Astrocyte (in vitro differentiated cells and primary cell): ENCODE results near the gene TAS2R50. TPM values are rescaled to one million over a fixed set of nuclear protein-coding genes. Genes with fewer than 3 reads are reported as not detected.
A peak's percentile ranks its signal among the peaks of the same experiment; 100 is the strongest.

Source experiments
- DNase-seq: peaks from one replicate; pipeline ENCODE4 v3.0.0-alpha.2; 2010; ENCODE audit warnings: low read depth
- FAIRE-seq: peaks from 2 replicates; lab custom pipeline; 2011; peaks lifted over from hg19 to GRCh38; lab: Jason Lieb, UNC
- H2AFZ ChIP-seq: 2 replicates; pipeline ENCODE4 v1.6.0; 2012; ENCODE audit warnings: low read depth, low read length, inconsistent platforms
- H3K27ac ChIP-seq: 2 replicates; pipeline ENCODE4 v1.5.1; 2011; ENCODE audit warnings: low read depth, low read length, inconsistent platforms
- H3K27me3 ChIP-seq: 2 replicates; pipeline ENCODE4 v1.6.0; 2011; ENCODE audit warnings: low read length, inconsistent platforms; ENCODE audit not compliant: insufficient read depth
- H3K36me3 ChIP-seq: 2 replicates; pipeline ENCODE4 v1.5.1; 2011; ENCODE audit warnings: low read length, inconsistent platforms; ENCODE audit not compliant: insufficient read depth
- H3K4me1 ChIP-seq: 2 replicates; pipeline ENCODE4 v1.5.1; 2011; ENCODE audit warnings: low read length, inconsistent platforms; ENCODE audit not compliant: insufficient read depth
- H3K4me2 ChIP-seq: 2 replicates; pipeline ENCODE4 v1.6.0; 2012; ENCODE audit warnings: low read length, inconsistent platforms
- H3K4me3 ChIP-seq: 2 replicates; pipeline ENCODE4 v1.5.1; 2011; ENCODE audit warnings: low read depth, mild to moderate bottlenecking, low read length, inconsistent platforms; ENCODE audit not compliant: insufficient read depth
- H3K79me2 ChIP-seq: 2 replicates; pipeline ENCODE4 v1.6.0; 2012; ENCODE audit warnings: mild to moderate bottlenecking, low read length, inconsistent platforms; ENCODE audit not compliant: insufficient read depth
- H3K9ac ChIP-seq: 2 replicates; pipeline ENCODE4 v1.6.0; 2012; ENCODE audit warnings: mild to moderate bottlenecking, low read length, inconsistent platforms
- H3K9me3 ChIP-seq: 2 replicates; pipeline ENCODE4 v1.5.1; 2012; ENCODE audit warnings: low read depth, mild to moderate bottlenecking, low read length, inconsistent platforms; ENCODE audit not compliant: insufficient read depth
- H4K20me1 ChIP-seq: 2 replicates; pipeline ENCODE4 v1.6.0; 2012; ENCODE audit warnings: low read length, inconsistent platforms; ENCODE audit not compliant: insufficient read depth
- H3K27ac Mint-ChIP-seq: one replicate; pipeline ENCODE4 v1.8.0; 2021; ENCODE audit warnings: mild to moderate bottlenecking, mixed read lengths; ENCODE audit not compliant: unreplicated experiment
- H3K27me3 Mint-ChIP-seq: one replicate; pipeline ENCODE4 v1.8.0; 2021; ENCODE audit warnings: low read depth, mixed read lengths; ENCODE audit not compliant: unreplicated experiment
- H3K36me3 Mint-ChIP-seq: one replicate; pipeline ENCODE4 v1.8.0; 2021; ENCODE audit warnings: low read depth, mixed read lengths; ENCODE audit not compliant: unreplicated experiment
- H3K4me1 Mint-ChIP-seq: one replicate; pipeline ENCODE4 v1.8.0; 2021; ENCODE audit warnings: low read depth, mixed read lengths; ENCODE audit not compliant: unreplicated experiment
- H3K4me3 Mint-ChIP-seq: one replicate; pipeline ENCODE4 v1.8.0; 2021; ENCODE audit warnings: mild to moderate bottlenecking, moderate library complexity, mixed read lengths; ENCODE audit not compliant: unreplicated experiment
- H3K9me3 Mint-ChIP-seq: one replicate; pipeline ENCODE4 v1.8.0; 2021; ENCODE audit warnings: mild to moderate bottlenecking, mixed read lengths; ENCODE audit not compliant: unreplicated experiment
- CTCF ChIP-seq: IDR thresholded peaks from 2 replicates; pipeline ENCODE4 v1.5.1; 2011; ENCODE audit warnings: low read depth, mild to moderate bottlenecking, inconsistent platforms, low read length, moderate library complexity; ENCODE audit not compliant: insufficient read depth
- EZH2 ChIP-seq: IDR thresholded peaks from 2 replicates; pipeline ENCODE4 v1.6.1; 2012; ENCODE audit warnings: mild to moderate bottlenecking, low read length, inconsistent platforms; ENCODE audit not compliant: insufficient read depth
- total RNA-seq: library from RNA; stranded (reverse); gene quantifications from 2 replicates; pipeline ENCODE4 v1.2.1, GENCODE V29; 2021

TAS2R50 gene
- total RNA-seq, 1 donor from 2014 or later: 1.2 TPM

DNA sequence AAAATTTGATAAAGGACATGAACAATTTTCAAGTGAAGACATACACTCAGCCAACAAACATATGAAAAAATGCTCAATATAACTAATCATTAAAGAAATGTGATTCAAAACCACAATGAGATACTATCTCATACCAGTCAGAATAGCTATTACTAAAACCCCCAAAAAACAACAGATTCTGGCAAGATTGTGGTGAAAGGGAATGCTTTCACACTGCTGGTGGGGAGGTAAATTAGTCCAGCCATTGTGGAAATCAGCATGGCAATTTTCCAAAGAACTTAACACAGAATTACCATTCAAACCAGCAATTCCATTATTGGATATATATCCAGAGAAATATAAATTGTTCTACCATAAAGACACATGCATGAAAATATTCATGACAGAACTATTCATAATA is 29.0 kb downstream of the TAS2R50 start:
- Histone ChIP-seq H3K36me3 (no peaks in the 10 kb centered on the region), H3K9ac (no peak overlapping the region), H3K27ac (no peak overlapping the region), H4K20me1 (peaks cover 4% of the 10 kb centered on the region), H3K4me2 (no peak overlapping the region), H2AFZ (no peak overlapping the region), H3K4me3 (no peak overlapping the region), H3K4me1 (no peaks in the 10 kb centered on the region), H3K9me3 (no peaks in the 10 kb centered on the region), H3K27me3 (no peaks in the 10 kb centered on the region), H3K79me2 (peaks cover 12% of the 10 kb centered on the region)
- Mint-ChIP-seq H3K27ac (no peak overlapping the region), H3K4me1 (peaks cover 5% of the 10 kb centered on the region), H3K36me3 (peaks cover 4% of the 10 kb centered on the region), H3K9me3 (peaks cover 13% of the 10 kb centered on the region), H3K4me3 (no peak overlapping the region), H3K27me3 (no peaks in the 10 kb centered on the region)
- no peak for TF ChIP-seq CTCF
- no peak for TF ChIP-seq EZH2
- FAIRE-seq (peak; percentile 50), DNase-seq (peak; percentile 70)

DNA sequence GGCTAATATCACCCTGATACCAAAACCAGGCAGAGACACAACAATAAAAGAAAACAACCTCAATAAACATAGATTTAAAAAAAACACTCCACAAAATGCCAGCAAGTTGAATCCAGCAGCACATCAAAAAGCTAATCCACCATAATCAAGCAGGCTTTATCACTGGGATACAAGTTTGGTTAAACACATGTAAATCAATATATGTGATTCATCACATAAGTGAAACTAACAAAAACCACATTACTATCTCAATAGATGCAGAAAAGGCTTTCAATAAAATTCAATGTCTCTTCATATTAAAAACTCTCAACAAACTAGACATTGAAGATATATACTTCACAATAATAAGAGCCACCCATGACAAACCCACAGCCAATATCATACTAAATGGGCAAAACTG is 30.6 kb downstream of the TAS2R50 start:
- no peaks in the 10 kb centered on the region for H3K27me3 Mint-ChIP-seq

More for the DNA sequence above, 30.6 kb downstream of the TAS2R50 start:
- no peak for TF ChIP-seq EZH2
- TF ChIP-seq CTCF: no peak
- H3K4me2 ChIP-seq: no peak overlapping the region
- no peaks in the 10 kb centered on the region for H3K36me3 ChIP-seq
- no peak overlapping the region for H3K9ac ChIP-seq
- Mint-ChIP-seq H3K27ac (no peak overlapping the region), H3K4me1 (peaks cover 5% of the 10 kb centered on the region), H3K9me3 (peaks cover 13% of the 10 kb centered on the region), H3K36me3 (no peaks in the 10 kb centered on the region), H3K4me3 (no peak overlapping the region)
- no peaks in the 10 kb centered on the region for H3K4me1 ChIP-seq
- H3K4me3 ChIP-seq: no peak overlapping the region
- peak; percentile 45 for FAIRE-seq
- peaks cover 5% of the 10 kb centered on the region for H4K20me1 ChIP-seq
- no peak for DNase-seq
- H2AFZ ChIP-seq: no peak overlapping the region
- H3K27ac ChIP-seq: no peak overlapping the region
- no peaks in the 10 kb centered on the region for H3K9me3 ChIP-seq
- peaks cover 15% of the 10 kb centered on the region for H3K79me2 ChIP-seq
- no peaks in the 10 kb centered on the region for H3K27me3 ChIP-seq
